Testis (tissue), 3 donors: ENCODE data around the gene CCL4. TPM values are rescaled to one million over a fixed set of nuclear protein-coding genes. Genes with fewer than 3 reads are reported as not detected.

Experiments
- DNase-seq: peaks from one replicate; pipeline ENCODE4 v3.0.0-alpha.2; 2019
- H3K27ac ChIP-seq, 2 donors: fragments of 200-600 bp; sonication (generic); one replicate each; pipeline ENCODE4 v1.5.1; 2019
- H3K27me3 ChIP-seq: fragments of 200-600 bp; sonication (generic); one replicate; pipeline ENCODE4 v1.5.1; 2019
- H3K36me3 ChIP-seq: fragments of 200-600 bp; sonication (generic); one replicate; pipeline ENCODE4 v1.5.1; 2017; ENCODE audit warnings: low read depth; ENCODE audit errors: missing control alignments
- H3K4me1 ChIP-seq: fragments of 200-600 bp; sonication (generic); one replicate; pipeline ENCODE4 v1.5.1; 2019
- H3K4me3 ChIP-seq, 2 donors: fragments of 200-600 bp; sonication (generic); one replicate each; pipeline ENCODE4 v1.5.1; 2017 to 2019
- H3K9me3 ChIP-seq: fragments of 200-600 bp; sonication (generic); one replicate; pipeline ENCODE4 v1.5.1; 2017
- POLR2A ChIP-seq: fragments of 450-650 bp; IDR thresholded peaks from one replicate; pipeline ENCODE4 v1.6.1; 2017; ENCODE audit warnings: antibody characterized with exemption, mild to moderate bottlenecking, moderate library complexity
- WGBS, 2 donors: methylation state at CpG; one replicate each; pipeline ENCODE4 v1.1.5; 2018; 5-methylcytosine and 5-hydroxymethylcytosine counted together
- intact Hi-C: fragments of 100-400 bp; cut with DNase I; formaldehyde crosslinking; loops from one replicate; pipeline ENCODE4 v1.15.1; 2023; ENCODE audit warnings: low total_unique reads
- polyA plus RNA-seq: library from polyadenylated mRNA; stranded (reverse); fragments of 350-450 nt; fragmentation: Illumina TruSeq; extraction: RNeasy Lipid Tissue Mini Kit (QIAGEN cat#74804); gene quantifications from one replicate; pipeline ENCODE4 v1.2.3, GENCODE V29; 2014; ENCODE audit warnings: low read depth, low replicate concordance; ENCODE audit not compliant: insufficient read depth
- total RNA-seq, 2 donors: library from RNA; depleted of rRNA; stranded (reverse); fragments of >200 nt; gene quantifications; one replicate each; pipeline ENCODE4 v1.2.3, GENCODE V29; 2016
- TF ChIP-seq, protein P1 (sequence below), 3 experiments: fragments of 450-650 bp in 2 of 3; fragments of 200-600 bp in 1 of 3; sonication (generic) in 1 of 3; IDR thresholded peaks; one replicate each; pipeline ENCODE4 v1.5.1; 2016 to 2019; ENCODE audit warnings: antibody characterized with exemption in 3 of 3, mild to moderate bottlenecking in 2 of 3, moderate library complexity in 1 of 3

CCL4 gene
- total and polyA plus RNA-seq, 3 donors from 2014 or later = 0.39 to 9.9 (median 1.7) TPM

DNA sequence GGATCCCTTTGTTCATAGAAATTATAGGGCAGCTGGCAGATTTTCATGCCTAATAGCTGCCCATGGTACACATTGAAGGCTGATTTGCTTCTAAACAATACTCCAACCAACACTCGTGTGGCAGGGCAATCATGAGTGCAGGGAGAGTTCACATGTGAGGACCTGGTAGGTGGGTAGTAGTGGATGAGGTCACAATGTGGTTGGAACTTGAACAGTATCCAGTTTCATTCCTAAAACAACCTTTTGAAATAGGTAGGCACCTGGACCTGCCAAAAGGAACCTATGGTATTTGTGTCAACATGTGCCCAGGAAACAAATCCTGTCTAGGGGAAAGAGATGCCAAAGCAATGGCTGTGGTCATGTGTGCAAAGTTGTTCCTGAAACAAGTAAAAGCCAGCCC is 32.8 kb downstream of the CCL4 start:
- intact Hi-C loops = no loop called here
- TF ChIP-seq, protein P1, sequence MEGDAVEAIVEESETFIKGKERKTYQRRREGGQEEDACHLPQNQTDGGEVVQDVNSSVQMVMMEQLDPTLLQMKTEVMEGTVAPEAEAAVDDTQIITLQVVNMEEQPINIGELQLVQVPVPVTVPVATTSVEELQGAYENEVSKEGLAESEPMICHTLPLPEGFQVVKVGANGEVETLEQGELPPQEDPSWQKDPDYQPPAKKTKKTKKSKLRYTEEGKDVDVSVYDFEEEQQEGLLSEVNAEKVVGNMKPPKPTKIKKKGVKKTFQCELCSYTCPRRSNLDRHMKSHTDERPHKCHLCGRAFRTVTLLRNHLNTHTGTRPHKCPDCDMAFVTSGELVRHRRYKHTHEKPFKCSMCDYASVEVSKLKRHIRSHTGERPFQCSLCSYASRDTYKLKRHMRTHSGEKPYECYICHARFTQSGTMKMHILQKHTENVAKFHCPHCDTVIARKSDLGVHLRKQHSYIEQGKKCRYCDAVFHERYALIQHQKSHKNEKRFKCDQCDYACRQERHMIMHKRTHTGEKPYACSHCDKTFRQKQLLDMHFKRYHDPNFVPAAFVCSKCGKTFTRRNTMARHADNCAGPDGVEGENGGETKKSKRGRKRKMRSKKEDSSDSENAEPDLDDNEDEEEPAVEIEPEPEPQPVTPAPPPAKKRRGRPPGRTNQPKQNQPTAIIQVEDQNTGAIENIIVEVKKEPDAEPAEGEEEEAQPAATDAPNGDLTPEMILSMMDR (IDR thresholded peaks at IDR 0.05) = no peak
- TF ChIP-seq POLR2A = no peak
- H3K27ac ChIP-seq = no peak overlapping the region
- WGBS, 2 donors = 83 to 84% methylated on average over 1 of the region's 1 CpG
- no peaks in the 10 kb centered on the region for H3K9me3 ChIP-seq
- no peaks in the 10 kb centered on the region for H3K4me1 ChIP-seq
- no peak overlapping the region for H3K4me3 ChIP-seq
- DNase-seq = no peak
- no peaks in the 10 kb centered on the region for H3K27me3 ChIP-seq
- no peaks in the 10 kb centered on the region for H3K36me3 ChIP-seq

DNA sequence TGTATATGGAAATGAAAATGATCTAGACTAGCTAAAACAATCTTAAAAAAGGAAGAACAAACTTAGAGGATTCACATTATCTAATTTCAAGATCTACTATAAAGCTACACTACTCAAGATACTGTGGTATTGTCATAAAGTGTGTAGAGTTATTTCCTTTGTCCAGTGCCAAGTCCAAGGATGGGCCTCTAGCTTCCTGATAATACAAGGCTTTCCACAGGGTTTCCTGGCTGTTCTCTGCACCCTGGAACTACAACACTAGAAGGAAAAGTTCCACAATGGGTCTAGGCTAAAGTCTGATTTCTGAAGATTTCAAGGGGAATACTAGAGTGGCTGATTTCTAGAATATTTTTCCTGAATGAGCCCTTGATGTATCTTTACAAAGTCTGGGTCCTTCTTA is 38.6 kb downstream of the CCL4 start:
- TF ChIP-seq, protein P1 (IDR thresholded peaks at IDR 0.05) = no peak
- TF ChIP-seq POLR2A = no peak
- Histone ChIP-seq H3K4me3 (no peak overlapping the region), H3K27me3 (no peaks in the 10 kb centered on the region)

DNA sequence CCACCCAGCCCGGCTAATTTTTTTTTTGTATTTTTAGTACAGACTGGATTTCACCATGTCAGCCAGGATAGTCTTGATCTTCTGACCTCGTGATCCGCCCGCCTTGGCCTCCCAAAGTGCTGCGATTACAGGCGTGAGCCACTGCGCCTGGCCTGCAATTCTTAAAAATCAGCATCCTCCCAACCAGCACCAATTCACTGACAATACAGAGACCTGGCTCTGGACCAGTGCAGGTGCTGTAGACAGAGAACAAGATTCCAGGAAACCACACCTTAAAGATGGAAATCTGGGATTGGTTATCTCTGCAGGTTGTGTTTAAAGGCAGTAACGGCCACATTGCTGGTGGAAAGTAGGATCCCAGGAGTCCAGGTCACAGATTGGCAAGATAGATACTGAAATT is 39.2 kb downstream of the CCL4 start:
- no peak for TF ChIP-seq POLR2A
- TF ChIP-seq, protein P1 (IDR thresholded peaks at IDR 0.05) = no peak
- no peaks in the 10 kb centered on the region for H3K27me3 ChIP-seq
- no peaks in the 10 kb centered on the region for H3K36me3 ChIP-seq
- no peaks in the 10 kb centered on the region for H3K4me1 ChIP-seq
- no peak for DNase-seq
- 94 to 95% methylated on average over 8 of the region's 8 CpGs for WGBS, 2 donors
- H3K27ac ChIP-seq = no peak overlapping the region
- intact Hi-C loops = no loop called here
- no peaks in the 10 kb centered on the region for H3K9me3 ChIP-seq
- H3K4me3 ChIP-seq = no peak overlapping the region

More for the DNA sequence above, 38.6 kb downstream of the CCL4 start:
- Histone ChIP-seq H3K4me1 (no peaks in the 10 kb centered on the region), H3K27ac (no peak overlapping the region), H3K36me3 (no peaks in the 10 kb centered on the region), H3K9me3 (no peaks in the 10 kb centered on the region)
- intact Hi-C loops = no loop called here
- no peak for DNase-seq

DNA sequence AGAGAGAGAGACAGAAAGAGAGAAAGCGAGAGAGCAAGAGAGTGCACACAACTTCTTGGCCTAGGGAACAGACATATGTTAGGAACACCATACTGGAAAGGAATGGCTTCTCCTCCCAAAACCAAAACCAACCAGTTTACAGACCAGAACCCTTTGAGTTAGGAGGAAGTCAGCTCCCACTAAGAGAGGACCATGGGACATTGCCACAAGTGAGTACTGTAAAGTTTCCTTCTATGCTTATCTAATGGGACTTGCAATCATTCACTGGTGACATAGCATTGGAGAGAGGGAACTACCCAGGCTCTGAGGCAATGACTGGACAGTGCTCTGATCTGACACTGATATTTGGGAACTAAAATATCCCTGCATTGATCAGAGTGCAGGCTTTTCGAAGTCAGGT is 40.4 kb downstream of the CCL4 start:
- 88 to 95% methylated on average over 2 of the region's 2 CpGs for WGBS, 2 donors
- no peaks in the 10 kb centered on the region for H3K36me3 ChIP-seq
- intact Hi-C loops = no loop called here

More for the DNA sequence above, 40.4 kb downstream of the CCL4 start:
- DNase-seq = no peak
- no peak overlapping the region for H3K4me3 ChIP-seq
- no peaks in the 10 kb centered on the region for H3K27me3 ChIP-seq
- H3K4me1 ChIP-seq = no peaks in the 10 kb centered on the region
- no peaks in the 10 kb centered on the region for H3K9me3 ChIP-seq
- no peak overlapping the region for H3K27ac ChIP-seq
- TF ChIP-seq POLR2A = no peak
- TF ChIP-seq, protein P1 (IDR thresholded peaks at IDR 0.05) = no peak
